ENCODE data around the gene CRB2.

GRCh38 chr9:123411191-123411590 is 55.2 kb downstream of the CRB2 start:
- no peak for TF ChIP-seq RAD21 (IDR thresholded peaks at IDR 0.05; ENCODE audit: low read depth)
- no peak for TF ChIP-seq FOXM1 (IDR thresholded peaks at IDR 0.05; ENCODE audit: borderline replicate concordance, low read depth)
- no peak for TF ChIP-seq TEAD4 (IDR thresholded peaks at IDR 0.05)
- no peak for TF ChIP-seq CREB1 (IDR thresholded peaks at IDR 0.05; ENCODE audit: low read depth)
- TF ChIP-seq MAX (IDR thresholded peaks at IDR 0.05), result no peak
- TF ChIP-seq TCF12 (IDR thresholded peaks at IDR 0.05; ENCODE audit: low read depth), result no peak
- no peak for TF ChIP-seq EP300 (IDR thresholded peaks at IDR 0.05; ENCODE audit: borderline replicate concordance)
- no peak for TF ChIP-seq NFIC (IDR thresholded peaks at IDR 0.05)
- TF ChIP-seq YY1 (IDR thresholded peaks at IDR 0.05; ENCODE audit: low read depth), result no peak
- no peak for TF ChIP-seq USF1 (IDR thresholded peaks at IDR 0.05)
- no peak for TF ChIP-seq EGR1 (IDR thresholded peaks at IDR 0.05)
